Prostate gland (tissue), 2 donors: ENCODE results near the gene DLL1. TPM values are rescaled to one million over a fixed set of nuclear protein-coding genes. Genes with fewer than 3 reads are reported as not detected.

Experiments used
- DNase-seq: peaks from one replicate; pipeline ENCODE4 v3.0.0-alpha.2; 2019; ENCODE audit warnings: low spot score
- H3K27ac ChIP-seq, 2 donors: fragments of 200-600 bp; sonication (generic); 2 replicates each; pipeline ENCODE4 v1.5.1; 2017 to 2019
- H3K27me3 ChIP-seq: fragments of 200-600 bp; sonication (generic); replicated peaks from 2 replicates; pipeline ENCODE4 v1.5.1; 2019; ENCODE audit not compliant: insufficient read depth
- H3K36me3 ChIP-seq, 2 donors: fragments of 200-600 bp; sonication (generic); 1 replicate in 1 of 2; 2 replicates in 1 of 2; pipeline versions ENCODE4 v1.5.1 to v1.8.1; 2017 to 2019
- H3K4me1 ChIP-seq: fragments of 200-600 bp; sonication (generic); replicated peaks from 2 replicates; pipeline ENCODE4 v1.5.1; 2019
- H3K4me3 ChIP-seq, 2 donors: fragments of 200-600 bp; sonication (generic); 2 replicates each; pipeline ENCODE4 v1.5.1; 2017 to 2019
- H3K9me3 ChIP-seq: fragments of 200-600 bp; sonication (generic); 2 replicates; pipeline ENCODE4 v1.5.1; 2017
- CTCF ChIP-seq, 4 experiments: fragments of 200-600 bp in 2 of 4; fragments of 450-650 bp in 2 of 4; sonication (generic) in 2 of 4; IDR thresholded peaks; 1 replicate in 3 of 4; 2 replicates in 1 of 4; pipeline ENCODE4 v1.5.1; 2016 to 2019; ENCODE audit warnings: antibody characterized with exemption in 4 of 4, mild to moderate bottlenecking in 2 of 4, moderate library complexity in 2 of 4
- POLR2A ChIP-seq: fragments of 450-650 bp; IDR thresholded peaks from one replicate; pipeline ENCODE4 v1.6.1; 2016; ENCODE audit warnings: antibody characterized with exemption, mild to moderate bottlenecking
- POLR2AphosphoS5 ChIP-seq: sonication (generic); formaldehyde crosslinking; IDR thresholded peaks from one replicate; pipeline ENCODE4 v1.6.1; 2017; ENCODE audit warnings: antibody characterized with exemption
- WGBS: methylation state at CpG from one replicate; pipeline ENCODE4 v1.1.5; 2018; 5-methylcytosine and 5-hydroxymethylcytosine counted together
- intact Hi-C: fragments of 100-400 bp; cut with DNase I; formaldehyde crosslinking; loops from one replicate; pipeline ENCODE4 v1.14.2; 2022
- total RNA-seq, 2 donors: library from RNA; depleted of rRNA; stranded (reverse); fragments of >200 nt; gene quantifications; one replicate each; pipeline ENCODE4 v1.1.0, GENCODE V29; 2016

DLL1 gene
- total RNA-seq, 2 donors from 2014 or later, result 16.0 to 40.4 TPM

- TF ChIP-seq POLR2AphosphoS5 (no peak), CTCF (IDR thresholded peaks at IDR 0.05) (no peak), POLR2A (no peak)
- WGBS, result 72% methylated on average over 22 of the region's 22 CpGs
- Histone ChIP-seq H3K4me1 (no peaks in the 10 kb centered on the region), H3K27ac (no peak overlapping the region), H3K36me3 (no peaks in the 10 kb centered on the region), H3K27me3 (no peaks in the 10 kb centered on the region), H3K4me3 (no peak overlapping the region), H3K9me3 (no peaks in the 10 kb centered on the region)
- DNase-seq, result no peak
- intact Hi-C loops, result no loop called here
Measured at GRCh38 chr6:170262489-170263088, 28.3 kb downstream of the DLL1 start.

GRCh38 chr6:170261643-170262488, 29.0 kb downstream of the DLL1 start:
- H3K4me3 ChIP-seq, result no peak overlapping the region
- intact Hi-C loops, result no loop called here
- H3K36me3 ChIP-seq, result no peaks in the 10 kb centered on the region
- no peaks in the 10 kb centered on the region for H3K27me3 ChIP-seq
- no peaks in the 10 kb centered on the region for H3K4me1 ChIP-seq
- 89% methylated on average over 32 of the region's 32 CpGs for WGBS
- DNase-seq, result no peak
- no peaks in the 10 kb centered on the region for H3K9me3 ChIP-seq
- H3K27ac ChIP-seq, result no peak overlapping the region
- TF ChIP-seq CTCF (IDR thresholded peaks at IDR 0.05), result no peak
- TF ChIP-seq POLR2A, result no peak
- no peak for TF ChIP-seq POLR2AphosphoS5

DNA sequence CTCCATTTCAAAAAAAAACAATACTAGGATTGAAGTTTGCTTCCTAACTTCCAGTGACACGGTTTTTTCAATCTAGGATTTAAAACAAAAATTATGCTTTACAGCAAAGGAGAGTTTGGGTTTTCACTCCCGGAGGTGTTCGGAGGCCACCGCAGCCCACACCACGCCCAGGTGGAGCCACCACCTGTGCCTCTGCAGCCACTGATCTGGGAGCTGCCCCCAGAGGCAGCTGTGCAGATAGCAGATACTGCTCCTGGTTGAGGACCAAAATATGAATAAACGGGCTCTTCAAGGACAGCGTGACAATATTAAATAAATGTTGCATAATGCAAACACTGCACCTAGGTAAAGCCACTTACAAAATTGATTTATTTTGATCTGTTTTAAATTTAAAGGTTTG, 30.2 kb downstream of the DLL1 start:
- H3K4me3 ChIP-seq, result no peak overlapping the region
- no peaks in the 10 kb centered on the region for H3K4me1 ChIP-seq
- no peaks in the 10 kb centered on the region for H3K36me3 ChIP-seq
- H3K9me3 ChIP-seq, result no peaks in the 10 kb centered on the region
- TF ChIP-seq CTCF (IDR thresholded peaks at IDR 0.05) (no peak), POLR2AphosphoS5 (no peak), POLR2A (no peak)
- 87% methylated on average over 7 of the region's 7 CpGs for WGBS
- intact Hi-C loops, result no loop called here
- H3K27ac ChIP-seq, result no peak overlapping the region
- H3K27me3 ChIP-seq, result no peaks in the 10 kb centered on the region
- DNase-seq, result no peak

DNA sequence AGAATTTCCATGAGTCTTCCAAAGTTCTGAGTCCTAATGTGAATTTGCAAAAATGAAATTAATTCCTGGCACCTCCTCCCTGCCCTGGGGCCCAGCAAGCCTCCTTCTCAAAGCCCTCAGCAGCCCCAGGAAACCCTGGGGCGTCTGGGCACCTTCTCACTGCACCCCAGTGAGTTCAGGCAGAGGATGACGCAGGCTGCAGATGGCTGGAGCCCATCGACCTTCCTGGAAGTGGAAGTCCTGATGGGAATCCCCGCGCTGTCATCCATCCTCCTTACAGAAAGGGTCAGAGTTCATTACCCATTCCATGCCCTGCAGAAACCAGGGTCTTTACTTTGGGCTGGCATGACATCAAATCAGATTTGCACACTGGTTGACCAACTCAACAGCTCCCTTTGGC, 31.6 kb downstream of the DLL1 start:
- intact Hi-C loops, result no loop called here
- 95% methylated on average over 4 of the region's 5 CpGs for WGBS
- no peaks in the 10 kb centered on the region for H3K4me1 ChIP-seq
- H3K27me3 ChIP-seq, result no peaks in the 10 kb centered on the region
- no peaks in the 10 kb centered on the region for H3K36me3 ChIP-seq
- H3K9me3 ChIP-seq, result no peaks in the 10 kb centered on the region
- no peak overlapping the region for H3K27ac ChIP-seq
- no peak overlapping the region for H3K4me3 ChIP-seq
- TF ChIP-seq POLR2AphosphoS5 (no peak), CTCF (IDR thresholded peaks at IDR 0.05) (no peak), POLR2A (no peak)
- no peak for DNase-seq

GRCh38 chr6:170258407-170258806, 32.5 kb downstream of the DLL1 start:
- Histone ChIP-seq H3K36me3 (no peaks in the 10 kb centered on the region), H3K4me3 (no peak overlapping the region), H3K4me1 (no peaks in the 10 kb centered on the region), H3K27ac (no peak overlapping the region), H3K27me3 (no peaks in the 10 kb centered on the region), H3K9me3 (no peaks in the 10 kb centered on the region)
- intact Hi-C loops, result no loop called here
- no peak for DNase-seq
- no peak for TF ChIP-seq CTCF (IDR thresholded peaks at IDR 0.05)
- no peak for TF ChIP-seq POLR2A
- 82% methylated on average over 6 of the region's 6 CpGs for WGBS
